Activated CD4-positive, CD25-positive, alpha-beta regulatory T cell treated with anti-CD3 and anti-CD28 coated beads, Interleukin-2, amount 50 U/mL, for 24 hours (primary cell): ENCODE data around the gene RENBP.

Source experiments
- ATAC-seq, 2 donors: fragments of 150-1000 bp; cut with Tn5 transposase; one replicate each; pipeline ENCODE4 v1.10.0; 2021; ENCODE audit warnings: mild to moderate bottlenecking in 1 of 2, moderate library complexity in 1 of 2

The RENBP gene

GRCh38 chrX:153944140-153944799 lies at the start of gene RENBP:
Gene RENBP (minus strand): TSS chrX:153944643. CDS start chrX:153944610, 33 bp downstream.
- peak; percentile 36 to 51 for ATAC-seq

GRCh38 chrX:153993978-153994377 lies 49.5 kb upstream of the RENBP start:
- ATAC-seq, result no peak

GRCh38 chrX:153993079-153993478 lies 48.6 kb upstream of the RENBP start:
- no peak for ATAC-seq

- no peak for ATAC-seq
These were observed 47.7 kb upstream of the RENBP start for GRCh38 chrX:153992180-153992579.

- ATAC-seq, result no peak
These were observed 46.7 kb upstream of the RENBP start for GRCh38 chrX:153991013-153991580.

GRCh38 chrX:153989973-153990655 lies 45.7 kb upstream of the RENBP start:
- ATAC-seq, result no peak

- no peak for ATAC-seq
These were observed 44.0 kb upstream of the RENBP start for GRCh38 chrX:153988493-153988892.

GRCh38 chrX:153984351-153985178 lies 40.1 kb upstream of the RENBP start:
- ATAC-seq, result peak; percentile 59 to 71

GRCh38 chrX:153983321-153983801 lies 38.9 kb upstream of the RENBP start:
- ATAC-seq, result peak in 1 of 2 donors; percentile 15

- no peak for ATAC-seq
These were observed 37.5 kb upstream of the RENBP start for GRCh38 chrX:153981771-153982533.

GRCh38 chrX:153981231-153981630 lies 36.8 kb upstream of the RENBP start:
- ATAC-seq, result no peak

GRCh38 chrX:153980394-153980793 lies 36.0 kb upstream of the RENBP start:
- ATAC-seq, result peak; percentile 65 to 66

- ATAC-seq, result no peak
These were observed 30.4 kb upstream of the RENBP start for GRCh38 chrX:153974726-153975286.

- no peak for ATAC-seq
These were observed 29.7 kb upstream of the RENBP start for GRCh38 chrX:153974003-153974725.

GRCh38 chrX:153973127-153974002 lies 28.9 kb upstream of the RENBP start:
- ATAC-seq, result no peak

- peak; percentile 53 to 59 for ATAC-seq
These were observed 28.1 kb upstream of the RENBP start, which contains the start of gene TMEM187 for GRCh38 chrX:153972368-153973126. Gene TMEM187 (plus strand): TSS chrX:153972754. CDS start chrX:153982063, 9,309 bp downstream.

GRCh38 chrX:153971450-153972367 lies 27.3 kb upstream of the RENBP start, which contains the start of gene HCFC1:
Gene HCFC1 (minus strand): TSS chrX:153971818. CDS start chrX:153970840, 978 bp downstream.
- ATAC-seq, result peak; percentile 35 to 45

GRCh38 chrX:153971124-153971449 lies 26.6 kb upstream of the RENBP start:
- peak; percentile 49 to 51 for ATAC-seq
